HG03460 (cell line): ENCODE results near the gene GRK4.
A peak's percentile ranks its signal among the peaks of the same experiment; 100 is the strongest.
"Not testable (repeated sequence)": the region's sequence is repeated elsewhere in the genome, so short reads cannot be mapped to it uniquely, and the experiment has no call there.

Experiments used
- ATAC-seq: cut with Tn5 transposase; IDR thresholded peaks from one replicate; pipeline ENCODE4 v1.9.1; 2021; ENCODE audit not compliant: unreplicated experiment

GRK4 gene

DNA sequence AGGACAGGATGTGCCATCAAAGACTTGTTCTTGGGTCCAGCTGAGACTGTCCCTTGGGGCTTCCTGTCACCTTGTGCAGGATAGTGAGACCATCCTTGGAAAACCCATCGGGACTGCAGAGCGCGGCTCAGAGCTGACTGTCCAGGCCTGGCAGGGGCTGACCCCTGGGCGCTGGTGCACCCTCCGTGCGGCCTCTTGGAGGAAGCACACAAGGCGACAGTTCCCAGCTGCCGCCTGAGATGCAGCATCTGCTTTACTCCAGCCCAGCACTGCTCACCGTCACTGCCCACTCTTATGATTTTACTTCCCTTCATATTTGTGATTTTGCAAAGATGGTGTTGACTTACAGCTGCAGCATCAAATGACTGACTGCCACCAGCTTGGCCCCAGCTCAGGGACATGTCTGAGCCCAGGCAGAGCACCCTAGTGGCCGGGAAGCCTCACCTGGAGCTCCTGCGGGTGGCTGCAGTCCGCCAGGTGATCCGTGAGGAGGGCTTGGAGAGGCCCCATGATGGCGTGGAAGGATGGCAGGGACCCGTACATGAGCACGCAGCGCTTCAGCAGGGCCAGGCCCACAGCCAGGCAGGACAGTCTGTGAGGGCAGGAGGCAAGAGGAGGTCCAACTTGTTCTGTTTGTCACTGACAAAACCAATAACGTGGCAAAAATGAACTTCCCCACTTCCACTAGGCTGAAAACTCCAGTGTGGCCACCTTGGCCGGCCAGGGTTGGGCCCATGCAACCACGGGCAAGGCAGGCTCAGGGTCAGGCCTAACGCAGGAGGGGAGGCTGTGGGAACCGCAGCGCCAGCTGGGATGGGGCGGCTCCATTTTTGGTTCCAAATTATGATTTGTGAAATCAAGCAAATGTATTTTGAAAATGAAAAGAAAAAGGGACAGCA, 22.0 kb upstream of the GRK4 start:
- ATAC-seq: no peak

DNA sequence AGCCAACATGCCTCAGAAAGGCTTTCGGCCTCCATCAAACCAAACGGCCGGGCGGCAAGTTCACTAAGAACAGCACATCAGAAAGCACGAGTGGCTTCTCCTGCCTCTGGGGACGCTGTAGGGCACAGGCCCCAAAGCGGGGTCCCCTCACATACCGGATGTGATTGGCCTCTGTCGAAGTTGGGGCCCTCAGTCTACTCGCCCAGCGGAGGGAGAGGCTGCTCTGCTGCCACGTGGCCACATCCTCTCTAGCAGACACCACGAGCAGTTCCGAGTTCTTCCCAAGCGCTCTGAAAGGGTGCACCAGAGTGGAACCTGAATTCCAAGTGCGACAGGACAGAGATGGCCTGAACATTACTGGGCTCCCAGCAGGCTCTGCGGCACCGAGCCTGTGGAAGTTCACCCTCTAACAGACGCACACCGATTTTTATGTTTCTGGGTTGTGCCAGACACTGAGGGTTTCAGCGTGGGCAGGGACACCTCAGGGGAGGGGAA, 21.3 kb upstream of the GRK4 start:
- no peak for ATAC-seq

DNA sequence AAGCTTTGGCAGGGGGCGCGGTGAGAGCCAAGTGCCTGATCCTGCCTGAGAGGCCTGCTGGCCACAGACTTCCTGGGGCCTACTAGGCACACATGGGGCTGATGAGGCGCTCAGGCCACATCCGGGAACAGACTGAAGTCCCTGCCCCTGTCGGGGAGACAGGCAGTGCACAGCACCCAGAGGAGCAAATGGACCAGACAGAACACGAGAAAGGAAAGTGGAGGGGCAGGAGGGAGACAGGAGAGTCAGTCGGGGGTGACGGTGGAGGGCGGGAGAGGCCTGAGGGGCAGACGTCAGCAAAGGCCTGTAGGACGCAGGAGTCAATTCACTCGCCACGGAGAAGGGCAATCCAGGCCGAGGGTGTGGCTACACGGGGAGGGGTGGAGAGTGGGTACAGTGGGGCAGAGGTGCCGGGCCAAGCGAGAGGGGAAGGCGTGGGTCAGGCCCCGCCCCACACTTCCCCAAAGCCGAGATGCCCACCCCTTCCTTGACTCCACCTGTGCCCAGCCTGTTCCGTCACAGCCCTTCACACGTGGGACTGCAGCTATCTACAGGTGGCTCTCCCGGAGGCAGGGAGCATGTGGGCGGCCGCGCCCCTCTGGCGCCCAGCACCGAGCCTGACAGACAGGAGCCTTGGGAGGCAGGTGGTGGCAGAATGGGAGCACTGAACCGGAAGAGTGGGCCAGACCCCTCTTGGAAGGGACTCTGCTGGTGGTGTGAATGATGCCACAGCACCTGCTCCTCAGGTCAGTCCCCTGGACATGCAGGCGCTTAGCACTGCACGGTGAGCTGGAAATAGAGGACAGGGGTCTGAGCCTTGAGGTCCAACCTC, 20.6 kb upstream of the GRK4 start:
- ATAC-seq: no peak

DNA sequence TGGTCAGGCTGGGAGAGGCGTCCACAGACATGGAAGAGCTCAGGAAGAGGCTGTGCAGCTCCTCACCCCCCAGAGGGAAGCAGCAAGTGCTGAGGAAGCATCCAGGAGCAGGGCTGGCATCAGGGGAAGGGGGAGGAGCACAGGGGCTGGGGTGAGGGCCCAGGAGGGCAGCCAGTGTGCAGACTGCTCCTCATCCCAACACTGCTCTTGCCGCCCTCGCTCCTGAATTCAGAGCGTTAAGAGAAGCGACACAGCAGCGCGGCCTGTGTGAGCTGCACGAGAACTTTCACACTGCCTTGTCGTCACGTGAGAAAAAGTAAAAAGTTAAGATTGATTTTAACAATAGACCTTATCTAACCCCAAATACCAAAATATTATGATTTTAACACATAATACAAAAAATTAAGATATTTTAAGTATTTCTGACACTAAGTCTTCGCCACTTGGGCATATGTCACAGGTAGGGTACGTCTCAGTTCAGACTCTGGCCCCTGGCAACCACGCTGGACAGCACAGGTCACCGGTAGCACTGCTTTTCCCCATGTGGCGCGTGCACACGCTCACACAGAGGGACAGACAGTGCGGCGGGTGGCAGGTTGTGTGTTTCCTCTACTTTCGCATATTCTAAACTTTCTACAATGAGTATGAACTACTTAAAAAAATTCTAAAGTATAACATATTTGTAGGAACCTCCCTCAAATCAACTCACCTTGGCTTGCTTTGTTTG, 19.8 kb upstream of the GRK4 start:
- no peak for ATAC-seq

DNA sequence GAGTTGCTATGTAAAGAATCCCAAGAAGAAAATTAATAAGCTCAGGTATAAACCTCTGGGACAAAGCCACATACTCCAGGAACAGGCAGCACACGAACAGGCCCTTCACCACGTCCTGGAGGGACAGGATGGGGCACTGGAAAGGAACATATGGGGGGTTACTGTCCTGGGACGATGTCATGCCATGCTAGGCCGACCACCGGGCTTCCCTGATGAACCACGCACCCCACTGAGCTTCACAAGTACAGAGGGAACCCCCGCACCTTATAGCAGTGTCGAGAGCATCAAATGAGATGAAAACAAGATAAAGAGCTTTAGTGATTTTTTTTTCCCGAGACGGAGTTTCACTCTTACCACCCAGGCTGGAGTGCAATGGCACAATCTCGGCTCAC, 19.3 kb upstream of the GRK4 start:
- ATAC-seq: no peak

DNA sequence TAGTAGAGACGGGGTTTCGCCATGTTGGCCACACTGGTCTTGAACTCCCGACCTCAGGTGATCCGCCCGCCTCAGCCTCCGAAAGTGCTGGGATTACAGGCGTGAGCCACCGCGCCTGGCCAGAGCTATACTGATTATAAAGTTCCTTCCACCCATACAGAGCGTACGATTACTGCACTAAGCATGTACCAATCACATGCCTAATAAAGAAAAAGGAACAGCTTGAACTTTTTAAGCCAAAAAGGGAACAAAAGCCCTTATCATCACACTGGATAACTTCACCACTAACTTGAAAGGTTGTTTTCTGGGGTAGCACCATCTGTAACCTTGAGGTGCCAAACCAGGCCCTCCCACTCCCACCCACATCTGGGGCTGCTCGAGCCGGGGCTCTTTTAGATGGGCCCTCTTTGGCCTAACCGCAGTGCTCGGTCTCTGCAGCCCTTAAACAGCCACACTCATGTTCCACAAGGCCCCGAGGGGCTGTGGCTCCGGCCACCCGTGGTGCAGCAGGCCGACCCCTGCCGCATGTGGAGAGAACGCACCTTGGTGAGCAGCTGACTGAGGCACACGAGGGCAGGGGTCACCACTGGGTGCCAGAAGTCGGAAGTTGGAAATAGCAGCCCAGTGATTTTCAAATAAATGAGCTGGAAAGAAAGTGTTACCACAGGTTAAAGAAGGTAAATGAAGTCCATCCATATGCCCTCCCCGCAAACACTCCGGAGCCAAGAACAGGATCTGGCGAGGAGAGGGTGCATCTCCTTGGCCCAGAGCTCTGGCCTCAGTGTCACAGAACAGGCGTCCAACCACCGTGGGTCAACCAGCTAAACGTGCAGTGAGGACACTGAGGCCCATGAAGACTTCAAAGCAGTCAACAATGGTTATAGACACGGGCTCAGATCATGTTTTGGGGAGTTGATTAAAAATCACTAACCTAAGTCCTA, 18.5 kb upstream of the GRK4 start:
- ATAC-seq: no peak

DNA sequence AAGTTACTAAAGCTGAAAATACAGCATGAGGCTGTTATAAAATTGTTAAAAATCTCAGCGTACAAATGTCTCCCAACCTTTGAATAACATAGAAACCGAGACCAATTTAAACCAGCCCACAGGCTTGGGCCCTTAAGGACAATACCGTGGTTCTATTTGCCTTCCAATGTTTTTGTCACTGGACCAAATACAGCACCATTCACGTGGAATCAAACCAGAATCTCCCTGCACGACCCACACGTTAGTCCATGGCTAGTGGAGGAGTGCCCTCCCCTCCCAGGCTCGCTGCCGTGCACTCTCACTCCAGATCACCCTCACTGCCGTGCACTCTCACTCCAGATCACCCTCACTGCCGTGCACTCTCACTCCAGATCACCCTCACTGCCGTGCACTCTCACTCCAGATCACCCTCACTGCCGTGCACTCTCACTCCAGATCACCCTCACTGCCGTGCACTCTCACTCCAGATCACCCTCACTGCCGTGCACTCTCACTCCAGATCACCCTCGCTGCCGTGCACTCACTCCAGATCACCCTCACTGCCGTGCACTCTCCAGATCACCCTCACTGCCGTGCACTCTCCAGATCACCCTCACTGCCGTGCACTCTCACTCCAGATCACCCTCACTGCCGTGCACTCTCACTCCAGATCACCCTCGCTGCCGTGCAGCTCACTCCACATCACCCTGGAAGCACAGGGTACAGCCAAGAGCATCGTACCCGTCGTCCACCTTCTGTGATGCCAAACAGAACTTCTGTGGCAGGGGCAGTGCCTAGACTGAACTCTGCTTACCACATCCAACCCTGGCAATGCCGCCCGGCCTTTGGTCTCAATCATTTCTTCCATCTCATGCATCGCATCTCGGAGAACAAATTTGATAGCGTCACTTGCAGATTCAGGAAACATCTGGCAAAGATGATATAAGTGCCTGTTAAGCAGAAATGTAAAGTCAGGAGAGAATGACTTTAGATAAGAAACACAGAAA, 17.5 kb upstream of the GRK4 start:
- not testable (repeated sequence) for ATAC-seq

DNA sequence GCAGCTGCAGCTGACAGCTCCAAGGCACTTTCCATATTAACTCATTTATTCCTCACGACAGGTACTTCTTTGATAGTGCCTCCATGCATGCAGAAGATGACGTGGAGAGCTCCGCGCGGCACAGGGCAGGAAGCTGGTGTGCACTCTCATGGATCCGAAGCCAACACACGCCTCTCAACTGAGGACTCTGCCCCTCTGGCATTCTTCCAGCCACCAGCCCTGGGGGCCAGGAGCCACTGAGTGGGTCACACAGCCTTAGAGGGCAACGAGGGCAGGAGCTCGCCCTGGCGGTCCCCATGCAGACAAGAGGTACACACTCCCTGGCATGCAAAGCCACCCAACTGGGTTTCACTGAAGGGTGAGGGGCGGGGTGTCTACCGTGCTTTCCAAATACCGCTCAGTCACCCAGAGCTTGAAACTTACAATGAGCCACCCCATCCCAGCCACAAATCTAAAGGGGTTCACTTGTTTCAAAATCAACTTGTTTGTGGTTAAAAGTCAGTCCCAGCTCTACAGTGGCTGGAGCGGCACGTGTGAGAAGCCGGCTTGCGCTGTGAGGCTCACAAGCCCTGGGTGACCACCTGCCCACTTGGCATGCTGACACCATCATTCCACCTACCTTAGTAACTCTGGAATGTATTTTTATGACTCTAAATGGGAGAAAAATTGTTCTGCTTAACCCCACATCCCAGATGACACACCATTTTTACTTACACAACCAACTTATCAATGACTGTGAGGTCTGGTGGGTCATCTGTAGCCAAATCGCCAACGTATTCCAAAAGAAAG, 16.4 kb upstream of the GRK4 start:
- no peak for ATAC-seq

DNA sequence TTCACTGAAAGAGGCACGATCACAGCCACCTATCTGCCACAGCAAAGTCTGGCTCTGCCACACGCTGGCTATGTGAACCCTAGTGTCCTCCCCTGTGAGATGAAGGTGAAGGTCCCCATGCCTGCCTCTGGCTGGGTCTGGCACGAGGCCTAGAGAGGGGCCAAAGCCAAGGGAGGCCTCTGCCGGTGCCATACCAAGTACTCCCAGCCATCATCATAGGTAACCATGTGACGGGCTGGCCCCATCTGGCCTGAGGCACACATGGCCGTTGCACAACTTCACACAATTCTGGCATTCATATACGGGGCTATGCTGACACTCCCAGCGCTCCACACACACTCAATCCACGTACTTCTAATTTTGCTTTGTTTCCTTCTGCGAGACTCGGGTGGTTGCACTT, 15.4 kb upstream of the GRK4 start:
- ATAC-seq: no peak

DNA sequence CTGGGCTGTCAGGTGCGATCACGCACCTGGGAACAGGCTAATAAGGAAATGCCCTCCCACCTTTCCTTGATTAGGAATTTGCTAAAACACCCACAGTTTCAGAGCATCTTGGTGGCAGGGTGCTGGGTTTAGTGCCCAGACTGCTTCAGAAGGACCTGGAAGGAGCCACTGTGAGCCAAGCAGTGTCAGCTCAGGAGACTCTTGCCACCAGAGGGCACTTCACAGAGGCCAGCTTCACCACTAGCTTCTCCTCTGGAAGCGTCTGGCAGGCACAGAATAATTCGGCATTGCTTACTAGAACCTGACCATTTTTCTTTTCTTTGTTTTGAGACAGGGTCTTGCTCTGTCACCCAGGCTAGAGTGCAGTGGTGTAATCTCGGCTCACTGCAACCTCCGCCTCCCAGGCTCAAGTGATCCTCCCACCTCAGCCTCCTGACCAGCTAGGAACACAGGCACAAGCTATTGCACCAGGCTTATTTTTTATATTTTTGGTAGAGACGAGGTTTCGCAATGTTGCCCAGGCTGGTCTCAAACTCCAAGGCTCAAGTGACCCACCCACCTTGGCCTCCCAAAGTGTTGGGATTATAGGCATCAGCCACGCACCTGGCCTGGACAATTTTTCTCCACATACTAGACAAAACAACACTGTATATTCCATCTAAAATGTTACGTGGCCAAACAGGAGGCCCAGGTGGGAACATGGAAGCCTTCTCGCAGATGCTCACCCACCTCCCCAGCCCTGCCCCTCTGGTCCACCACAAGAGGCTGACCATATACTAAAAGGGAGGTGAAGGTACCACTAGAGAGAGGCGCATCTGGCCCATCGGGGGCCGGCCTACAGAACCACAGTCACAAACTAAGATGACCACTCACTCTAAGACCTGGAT, 14.2 kb upstream of the GRK4 start:
- ATAC-seq: no peak

DNA sequence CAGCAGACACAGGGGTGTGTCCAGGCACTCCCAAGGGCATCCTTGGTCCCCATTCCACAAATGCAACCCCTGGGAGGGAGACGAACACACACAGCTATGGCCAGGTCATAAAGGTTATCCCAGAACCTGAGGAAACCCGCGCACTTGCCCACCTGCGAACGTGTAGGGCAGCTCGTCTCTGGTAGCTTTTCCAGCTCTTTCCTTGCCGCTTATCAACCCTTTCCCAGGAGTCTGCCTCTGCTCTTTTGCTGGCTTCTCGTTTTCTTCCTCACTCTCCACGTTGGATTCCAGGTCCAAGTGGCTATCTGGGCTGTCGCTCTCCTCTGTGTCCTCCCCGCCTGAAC, 13.6 kb upstream of the GRK4 start:
- ATAC-seq: no peak

DNA sequence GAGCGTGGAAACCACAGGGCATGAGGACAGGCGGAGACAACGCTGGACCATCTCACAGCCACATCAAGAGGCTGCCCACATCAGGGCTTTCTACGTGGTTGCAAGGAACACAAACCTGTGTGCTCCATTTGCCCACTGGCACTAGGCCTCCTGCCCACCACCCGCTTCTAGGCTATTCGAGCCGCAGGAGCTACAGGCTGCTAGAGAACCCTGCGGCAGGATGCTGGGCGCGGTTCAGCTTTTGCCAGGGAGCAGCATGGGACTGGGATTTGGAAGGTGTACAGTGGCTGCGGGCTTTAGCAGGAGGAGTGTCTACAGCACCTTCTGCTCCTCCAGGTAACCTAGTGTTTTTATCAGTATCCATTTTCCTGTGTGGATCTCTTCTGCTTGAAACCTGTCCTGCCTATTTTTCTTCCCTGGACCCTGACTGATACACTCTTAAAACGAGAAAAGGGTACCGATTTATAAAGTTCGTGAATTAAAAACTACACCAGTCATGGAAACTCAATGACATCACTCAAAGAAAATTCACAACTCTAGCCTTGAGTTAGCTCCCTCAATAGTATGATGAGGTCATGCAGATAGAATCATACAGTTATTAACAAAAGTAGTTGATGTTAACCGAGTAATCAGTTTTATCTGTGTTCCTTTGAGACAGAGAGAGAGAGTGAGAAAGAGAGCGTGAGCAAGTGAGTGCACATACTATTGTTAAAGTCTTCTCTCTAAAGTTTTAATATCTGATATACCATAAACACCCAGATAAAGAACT, 13.0 kb upstream of the GRK4 start:
- no peak for ATAC-seq

DNA sequence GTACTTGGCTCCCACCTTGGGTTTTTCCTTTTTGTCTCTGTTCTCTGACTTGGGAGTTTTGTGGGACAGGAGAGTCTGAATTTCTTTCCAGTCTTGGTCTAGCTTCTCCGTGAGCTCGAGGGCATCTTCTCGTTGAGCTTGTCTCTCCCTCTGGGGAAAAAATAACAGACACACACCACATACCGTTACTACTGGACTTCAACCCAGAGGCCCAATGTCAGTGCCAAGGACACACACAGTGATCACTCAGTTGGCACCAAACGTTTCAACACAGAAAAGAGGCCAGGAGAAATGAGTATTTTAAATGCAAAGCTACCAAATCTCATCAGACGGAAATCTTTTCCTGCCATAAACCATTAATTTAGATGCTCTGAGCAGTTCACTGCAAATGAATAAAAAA, 9.9 kb upstream of the GRK4 start:
- no peak for ATAC-seq

DNA sequence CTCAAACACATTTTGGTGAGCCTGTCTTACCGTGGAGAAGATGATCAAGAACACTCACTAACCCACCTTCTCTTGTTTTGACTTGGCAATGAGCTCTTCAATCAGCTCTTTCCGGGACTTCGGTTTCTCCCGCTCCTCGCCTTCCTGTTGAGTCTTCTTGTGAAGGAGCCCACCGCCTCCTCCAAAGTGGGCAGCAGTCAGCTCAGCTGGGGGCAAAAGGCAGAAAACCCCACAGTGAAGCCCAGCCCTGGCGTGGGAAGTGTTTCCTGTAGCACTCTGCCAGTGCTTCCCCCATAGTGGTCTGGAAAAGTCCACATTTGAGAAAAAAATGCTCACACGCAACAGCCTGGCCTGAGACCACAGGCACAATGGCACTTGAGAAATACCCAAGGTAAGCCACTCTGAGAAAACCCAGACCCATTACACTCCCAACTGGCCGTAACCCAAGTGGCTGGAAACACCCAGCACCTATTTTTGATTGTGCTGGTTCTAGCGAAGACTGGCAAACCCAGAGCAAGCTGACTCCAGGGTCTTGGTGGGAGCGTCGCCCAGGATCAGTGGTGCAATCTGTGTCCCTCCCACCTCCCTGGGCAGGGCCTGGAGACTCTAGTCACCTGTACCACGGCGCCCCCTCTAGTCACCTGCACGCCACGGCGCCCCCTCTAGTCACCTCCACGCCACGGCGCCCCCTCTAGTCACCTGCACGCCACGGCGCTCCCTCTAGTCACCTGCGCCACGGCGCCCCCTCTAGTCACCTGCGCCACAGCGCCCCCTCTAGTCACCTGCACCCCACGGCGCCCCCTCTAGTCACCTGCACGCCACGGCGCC, 8.8 kb upstream of the GRK4 start:
- peak; percentile 53 for ATAC-seq

DNA sequence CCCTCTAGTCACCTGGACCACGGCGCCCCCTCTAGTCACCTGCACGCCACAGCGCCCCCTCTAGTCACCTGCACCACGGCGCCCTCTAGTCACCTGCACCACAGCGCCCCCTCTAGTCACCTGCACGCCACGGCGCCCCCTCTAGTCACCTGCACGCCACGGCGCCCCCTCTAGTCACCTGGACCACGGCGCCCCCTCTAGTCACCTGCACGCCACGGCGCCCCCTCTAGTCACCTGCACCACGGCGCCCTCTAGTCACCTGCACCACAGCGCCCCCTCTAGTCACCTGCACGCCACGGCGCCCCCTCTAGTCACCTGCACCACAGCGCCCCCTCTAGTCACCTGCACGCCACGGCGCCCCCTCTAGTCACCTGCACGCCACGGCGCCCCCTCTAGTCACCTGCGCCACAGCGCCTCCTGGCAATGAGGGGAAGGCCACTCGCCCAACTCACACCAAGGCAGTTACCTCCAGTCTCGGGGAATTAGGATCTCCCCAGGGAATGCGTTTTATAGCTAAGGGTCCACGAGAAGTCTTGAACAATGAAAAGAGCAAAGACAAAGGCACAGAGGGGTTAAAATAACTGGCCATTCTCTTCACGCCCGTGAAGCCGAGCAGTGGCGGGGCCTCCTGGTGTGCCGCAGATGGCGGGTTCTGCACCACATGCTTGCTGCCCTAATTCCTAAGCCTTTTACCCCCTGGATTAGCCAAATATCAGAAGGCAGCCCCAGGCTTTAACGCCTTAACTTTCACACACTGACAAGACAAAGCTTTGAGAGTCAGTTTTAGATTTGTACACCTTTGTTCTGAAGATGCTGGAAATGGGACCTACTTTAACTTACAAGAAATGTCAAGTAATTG, 8.0 kb upstream of the GRK4 start:
- ATAC-seq: not testable (repeated sequence)
